Astrocyte (in vitro differentiated cells and primary cell): ENCODE measurements around the gene ITGA3. TPM values are rescaled to one million over a fixed set of nuclear protein-coding genes. Genes with fewer than 3 reads are reported as not detected.

Experiments used
- DNase-seq: peaks from one replicate; pipeline ENCODE4 v3.0.0-alpha.2; 2010; ENCODE audit warnings: low read depth
- FAIRE-seq: peaks from 2 replicates; lab custom pipeline; 2011; peaks lifted over from hg19 to GRCh38; lab: Jason Lieb, UNC
- H2AFZ ChIP-seq: 2 replicates; pipeline ENCODE4 v1.6.0; 2012; ENCODE audit warnings: low read depth, low read length, inconsistent platforms
- H3K27ac ChIP-seq: 2 replicates; pipeline ENCODE4 v1.5.1; 2011; ENCODE audit warnings: low read depth, low read length, inconsistent platforms
- H3K27me3 ChIP-seq: 2 replicates; pipeline ENCODE4 v1.6.0; 2011; ENCODE audit warnings: low read length, inconsistent platforms; ENCODE audit not compliant: insufficient read depth
- H3K36me3 ChIP-seq: 2 replicates; pipeline ENCODE4 v1.5.1; 2011; ENCODE audit warnings: low read length, inconsistent platforms; ENCODE audit not compliant: insufficient read depth
- H3K4me1 ChIP-seq: 2 replicates; pipeline ENCODE4 v1.5.1; 2011; ENCODE audit warnings: low read length, inconsistent platforms; ENCODE audit not compliant: insufficient read depth
- H3K4me2 ChIP-seq: 2 replicates; pipeline ENCODE4 v1.6.0; 2012; ENCODE audit warnings: low read length, inconsistent platforms
- H3K4me3 ChIP-seq: 2 replicates; pipeline ENCODE4 v1.5.1; 2011; ENCODE audit warnings: low read depth, mild to moderate bottlenecking, low read length, inconsistent platforms; ENCODE audit not compliant: insufficient read depth
- H3K79me2 ChIP-seq: 2 replicates; pipeline ENCODE4 v1.6.0; 2012; ENCODE audit warnings: mild to moderate bottlenecking, low read length, inconsistent platforms; ENCODE audit not compliant: insufficient read depth
- H3K9ac ChIP-seq: 2 replicates; pipeline ENCODE4 v1.6.0; 2012; ENCODE audit warnings: mild to moderate bottlenecking, low read length, inconsistent platforms
- H3K9me3 ChIP-seq: 2 replicates; pipeline ENCODE4 v1.5.1; 2012; ENCODE audit warnings: low read depth, mild to moderate bottlenecking, low read length, inconsistent platforms; ENCODE audit not compliant: insufficient read depth
- H4K20me1 ChIP-seq: 2 replicates; pipeline ENCODE4 v1.6.0; 2012; ENCODE audit warnings: low read length, inconsistent platforms; ENCODE audit not compliant: insufficient read depth
- H3K27ac Mint-ChIP-seq: one replicate; pipeline ENCODE4 v1.8.0; 2021; ENCODE audit warnings: mild to moderate bottlenecking, mixed read lengths; ENCODE audit not compliant: unreplicated experiment
- H3K27me3 Mint-ChIP-seq: one replicate; pipeline ENCODE4 v1.8.0; 2021; ENCODE audit warnings: low read depth, mixed read lengths; ENCODE audit not compliant: unreplicated experiment
- H3K36me3 Mint-ChIP-seq: one replicate; pipeline ENCODE4 v1.8.0; 2021; ENCODE audit warnings: low read depth, mixed read lengths; ENCODE audit not compliant: unreplicated experiment
- H3K4me1 Mint-ChIP-seq: one replicate; pipeline ENCODE4 v1.8.0; 2021; ENCODE audit warnings: low read depth, mixed read lengths; ENCODE audit not compliant: unreplicated experiment
- H3K4me3 Mint-ChIP-seq: one replicate; pipeline ENCODE4 v1.8.0; 2021; ENCODE audit warnings: mild to moderate bottlenecking, moderate library complexity, mixed read lengths; ENCODE audit not compliant: unreplicated experiment
- H3K9me3 Mint-ChIP-seq: one replicate; pipeline ENCODE4 v1.8.0; 2021; ENCODE audit warnings: mild to moderate bottlenecking, mixed read lengths; ENCODE audit not compliant: unreplicated experiment
- CTCF ChIP-seq: IDR thresholded peaks from 2 replicates; pipeline ENCODE4 v1.5.1; 2011; ENCODE audit warnings: low read depth, mild to moderate bottlenecking, inconsistent platforms, low read length, moderate library complexity; ENCODE audit not compliant: insufficient read depth
- EZH2 ChIP-seq: IDR thresholded peaks from 2 replicates; pipeline ENCODE4 v1.6.1; 2012; ENCODE audit warnings: mild to moderate bottlenecking, low read length, inconsistent platforms; ENCODE audit not compliant: insufficient read depth
- total RNA-seq: library from RNA; stranded (reverse); gene quantifications from 2 replicates; pipeline ENCODE4 v1.2.1, GENCODE V29; 2021

ITGA3 gene
- total RNA-seq, 1 donor from 2014 or later, result 319 TPM

GRCh38 chr17:50105811-50106210 lies 49.9 kb downstream of the ITGA3 start:
- Histone ChIP-seq H3K27ac (no peak overlapping the region), H4K20me1 (peaks cover 26% of the 10 kb centered on the region), H3K36me3 (no peaks in the 10 kb centered on the region), H3K4me1 (peaks cover 14% of the 10 kb centered on the region), H3K9me3 (no peaks in the 10 kb centered on the region), H3K4me2 (no peak overlapping the region), H3K79me2 (no peaks in the 10 kb centered on the region), H2AFZ (no peak overlapping the region), H3K4me3 (no peak overlapping the region), H3K27me3 (no peaks in the 10 kb centered on the region), H3K9ac (no peak overlapping the region)
- TF ChIP-seq EZH2 (no peak), CTCF (no peak)
- no peak for FAIRE-seq
- Mint-ChIP-seq H3K4me1 (peaks cover 15% of the 10 kb centered on the region), H3K4me3 (no peak overlapping the region), H3K27ac (no peak overlapping the region), H3K27me3 (peaks cover 2% of the 10 kb centered on the region), H3K9me3 (no peaks in the 10 kb centered on the region), H3K36me3 (peaks cover 22% of the 10 kb centered on the region)
- no peak for DNase-seq

- Histone ChIP-seq H3K27me3 (no peaks in the 10 kb centered on the region), H4K20me1 (peaks cover 18% of the 10 kb centered on the region), H3K4me2 (no peak overlapping the region), H3K4me3 (no peak overlapping the region), H3K9ac (no peak overlapping the region), H3K9me3 (no peaks in the 10 kb centered on the region), H3K27ac (no peak overlapping the region), H3K4me1 (peaks cover 7% of the 10 kb centered on the region), H3K79me2 (no peaks in the 10 kb centered on the region), H3K36me3 (no peaks in the 10 kb centered on the region), H2AFZ (no peak overlapping the region)
- H3K4me3 Mint-ChIP-seq, result no peak overlapping the region
- no peak for TF ChIP-seq CTCF
- FAIRE-seq (no peak), DNase-seq (no peak)
- H3K27me3 Mint-ChIP-seq, result peaks cover 2% of the 10 kb centered on the region
- H3K36me3 Mint-ChIP-seq, result peaks cover 25% of the 10 kb centered on the region
- no peaks in the 10 kb centered on the region for H3K9me3 Mint-ChIP-seq
- peaks cover 8% of the 10 kb centered on the region for H3K4me1 Mint-ChIP-seq
- peak overlapping the region; percentile 18 for H3K27ac Mint-ChIP-seq
Observed at GRCh38 chr17:50106393-50107131, 50.7 kb downstream of the ITGA3 start.

GRCh38 chr17:50107790-50108414 lies 52.0 kb downstream of the ITGA3 start:
- no peaks in the 10 kb centered on the region for H3K9me3 Mint-ChIP-seq
- no peak for FAIRE-seq
- peaks cover 8% of the 10 kb centered on the region for H4K20me1 ChIP-seq
- H3K27ac ChIP-seq, result no peak overlapping the region
- H3K9me3 ChIP-seq, result no peaks in the 10 kb centered on the region
- peaks cover 10% of the 10 kb centered on the region for H3K4me1 ChIP-seq
- H3K27me3 ChIP-seq, result no peaks in the 10 kb centered on the region
- TF ChIP-seq EZH2, result no peak
- TF ChIP-seq CTCF, result no peak
- H3K36me3 ChIP-seq, result no peaks in the 10 kb centered on the region
- peaks cover 8% of the 10 kb centered on the region for H3K4me1 Mint-ChIP-seq
- H3K79me2 ChIP-seq, result no peaks in the 10 kb centered on the region
- H3K27me3 Mint-ChIP-seq, result peaks cover 2% of the 10 kb centered on the region
- no peak overlapping the region for H3K27ac Mint-ChIP-seq
- H3K4me3 ChIP-seq, result no peak overlapping the region
- H3K9ac ChIP-seq, result no peak overlapping the region
- no peak for DNase-seq
- no peak overlapping the region for H2AFZ ChIP-seq
- H3K4me3 Mint-ChIP-seq, result no peak overlapping the region
- peaks cover 24% of the 10 kb centered on the region for H3K36me3 Mint-ChIP-seq
- no peak overlapping the region for H3K4me2 ChIP-seq
